Retinal pigment epithelial cell (primary cell): ENCODE data around the gene ACSL3.
"Not testable (repeated sequence)": the region's sequence is repeated elsewhere in the genome, so short reads cannot be mapped to it uniquely, and the experiment has no call there.

ENCODE experiments used
- DNase-seq: peaks from one replicate; pipeline ENCODE4 v3.0.0-alpha.2; 2010; ENCODE audit warnings: low read depth
- H3K4me3 ChIP-seq: 2 replicates; pipeline ENCODE4 v1.5.1; 2011; ENCODE audit warnings: mild to moderate bottlenecking, low read length, control low read depth, moderate library complexity
- TF ChIP-seq, protein P1 (sequence below): conservative IDR thresholded peaks from 2 replicates; pipeline ENCODE4 v1.5.1; 2011; ENCODE audit warnings: low read depth, low read length, control low read depth, inconsistent platforms

The ACSL3 gene

DNA sequence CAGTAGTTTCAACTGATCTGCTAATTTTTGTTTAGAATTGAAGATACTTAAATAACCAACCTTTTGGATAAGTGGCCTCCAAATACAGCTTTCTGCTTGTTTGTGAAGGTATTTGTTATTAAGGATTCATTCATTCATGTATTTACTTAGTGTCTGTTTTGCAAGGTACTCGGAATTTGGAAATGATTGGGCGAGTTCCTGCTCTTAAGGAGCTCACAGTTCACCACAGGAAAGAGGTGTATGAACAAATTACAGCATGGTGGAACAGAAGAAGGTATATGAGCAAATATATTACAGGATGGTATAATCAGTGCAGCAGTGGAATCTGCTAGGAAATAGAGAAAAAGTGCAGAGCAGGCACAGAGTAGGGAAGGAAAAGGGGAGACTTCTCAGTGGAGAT, 4.5 kb downstream of the ACSL3 start:
- no peak for DNase-seq
- no peak overlapping the region for H3K4me3 ChIP-seq
- TF ChIP-seq, protein P1, sequence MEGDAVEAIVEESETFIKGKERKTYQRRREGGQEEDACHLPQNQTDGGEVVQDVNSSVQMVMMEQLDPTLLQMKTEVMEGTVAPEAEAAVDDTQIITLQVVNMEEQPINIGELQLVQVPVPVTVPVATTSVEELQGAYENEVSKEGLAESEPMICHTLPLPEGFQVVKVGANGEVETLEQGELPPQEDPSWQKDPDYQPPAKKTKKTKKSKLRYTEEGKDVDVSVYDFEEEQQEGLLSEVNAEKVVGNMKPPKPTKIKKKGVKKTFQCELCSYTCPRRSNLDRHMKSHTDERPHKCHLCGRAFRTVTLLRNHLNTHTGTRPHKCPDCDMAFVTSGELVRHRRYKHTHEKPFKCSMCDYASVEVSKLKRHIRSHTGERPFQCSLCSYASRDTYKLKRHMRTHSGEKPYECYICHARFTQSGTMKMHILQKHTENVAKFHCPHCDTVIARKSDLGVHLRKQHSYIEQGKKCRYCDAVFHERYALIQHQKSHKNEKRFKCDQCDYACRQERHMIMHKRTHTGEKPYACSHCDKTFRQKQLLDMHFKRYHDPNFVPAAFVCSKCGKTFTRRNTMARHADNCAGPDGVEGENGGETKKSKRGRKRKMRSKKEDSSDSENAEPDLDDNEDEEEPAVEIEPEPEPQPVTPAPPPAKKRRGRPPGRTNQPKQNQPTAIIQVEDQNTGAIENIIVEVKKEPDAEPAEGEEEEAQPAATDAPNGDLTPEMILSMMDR, result no peak

DNA sequence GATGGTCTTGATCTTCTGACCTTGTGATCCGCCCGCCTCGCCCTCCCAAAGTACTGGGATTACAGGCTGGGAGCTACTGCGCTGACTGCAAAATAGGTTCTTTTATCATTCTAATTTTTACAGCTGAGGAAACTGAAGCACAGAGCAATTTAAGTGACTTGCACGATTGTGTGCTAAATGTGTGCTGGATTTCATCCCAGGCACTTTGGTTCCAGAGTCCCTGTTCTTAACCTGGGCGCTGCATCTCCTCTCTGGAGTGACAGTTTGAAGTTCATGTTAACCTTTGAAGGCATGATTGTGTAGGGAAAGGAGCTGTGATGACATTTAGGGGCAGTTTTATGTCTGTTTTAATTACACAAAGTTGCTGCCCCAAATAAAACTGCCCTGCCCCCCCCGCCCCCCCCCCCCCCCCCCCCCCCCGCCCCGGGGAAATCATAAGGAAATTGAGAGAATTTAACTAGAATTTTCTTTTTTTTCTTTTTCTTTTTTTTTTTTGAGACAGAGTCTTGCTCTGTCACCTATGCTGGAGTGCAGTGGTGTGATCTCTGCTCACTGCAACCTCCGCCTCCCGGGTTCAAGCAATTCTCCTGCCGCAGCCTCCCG, 5.6 kb downstream of the ACSL3 start:
- DNase-seq, result no peak
- no peak overlapping the region for H3K4me3 ChIP-seq
- TF ChIP-seq, protein P1, result no peak

DNA sequence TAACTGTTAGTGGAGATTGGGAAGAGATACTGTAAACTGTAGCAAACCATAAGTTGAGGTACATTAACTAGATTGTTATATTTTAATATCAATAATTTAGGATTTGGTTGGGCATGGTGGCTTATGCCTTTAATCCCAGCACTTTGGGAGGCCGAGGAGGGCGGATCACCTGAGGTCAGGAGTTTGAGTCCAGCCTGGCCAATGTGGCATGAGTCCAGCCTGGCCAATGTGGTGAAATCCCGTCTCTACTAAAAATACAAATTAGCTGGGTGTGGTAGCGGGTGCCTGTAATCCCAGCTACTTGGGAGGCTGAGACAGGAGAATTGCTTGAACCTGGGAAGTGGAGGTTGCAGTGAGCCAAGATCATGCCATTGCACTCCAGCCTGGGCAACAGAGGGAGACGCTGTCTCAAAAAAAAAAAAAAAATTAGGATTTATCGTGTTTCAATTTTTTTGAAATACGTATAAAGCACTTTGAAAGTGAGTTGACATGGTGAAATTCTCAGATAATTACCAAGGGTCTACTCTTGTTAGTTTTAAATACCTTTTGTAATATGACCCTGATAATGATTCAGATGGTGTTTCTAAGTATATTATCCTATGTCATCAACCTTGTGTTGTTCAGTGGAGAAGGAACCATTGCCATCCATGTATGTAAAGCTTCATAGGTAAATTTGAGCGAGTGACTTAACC, 7.9 kb downstream of the ACSL3 start:
- H3K4me3 ChIP-seq, DNase-seq: not testable (repeated sequence)

DNA sequence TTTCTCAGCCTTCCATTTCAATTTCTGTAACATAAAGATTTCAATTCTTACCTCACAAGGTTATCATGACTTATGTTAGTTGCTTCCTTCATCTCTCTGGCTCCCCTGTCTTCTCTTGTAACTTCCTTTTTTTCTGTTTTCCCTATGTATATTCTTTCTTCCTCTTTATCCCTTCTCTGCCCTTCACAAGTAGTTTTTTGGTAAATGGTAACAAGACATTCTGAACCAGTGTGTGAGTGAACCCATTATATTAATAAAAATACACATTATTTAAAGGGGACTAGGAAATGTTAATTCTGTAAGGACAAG, 8.4 kb downstream of the ACSL3 start:
- DNase-seq, result no peak
- no peak overlapping the region for H3K4me3 ChIP-seq
- TF ChIP-seq, protein P1, result no peak

DNA sequence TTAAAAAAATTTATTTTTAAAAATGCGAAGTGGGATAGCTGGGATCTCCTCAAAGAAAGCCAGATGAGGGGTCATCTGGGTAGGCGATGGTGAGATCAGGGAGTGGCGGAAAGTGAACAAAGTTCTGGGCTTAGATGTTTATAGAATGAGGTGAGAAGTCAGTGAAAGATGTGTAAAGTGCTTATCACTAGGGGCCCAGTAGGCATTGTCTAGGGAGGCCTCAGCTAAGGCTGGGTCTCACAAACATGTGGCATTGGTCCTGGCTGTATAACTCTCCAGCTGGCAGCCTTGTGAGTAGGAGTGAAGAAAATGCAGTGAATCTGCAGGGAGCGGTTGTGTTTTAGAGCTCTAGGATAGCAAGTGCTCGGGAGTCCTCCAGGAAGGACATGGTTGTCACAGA, 10.5 kb downstream of the ACSL3 start:
- H3K4me3 ChIP-seq, result no peak overlapping the region
- TF ChIP-seq, protein P1, result no peak
- DNase-seq, result no peak

DNA sequence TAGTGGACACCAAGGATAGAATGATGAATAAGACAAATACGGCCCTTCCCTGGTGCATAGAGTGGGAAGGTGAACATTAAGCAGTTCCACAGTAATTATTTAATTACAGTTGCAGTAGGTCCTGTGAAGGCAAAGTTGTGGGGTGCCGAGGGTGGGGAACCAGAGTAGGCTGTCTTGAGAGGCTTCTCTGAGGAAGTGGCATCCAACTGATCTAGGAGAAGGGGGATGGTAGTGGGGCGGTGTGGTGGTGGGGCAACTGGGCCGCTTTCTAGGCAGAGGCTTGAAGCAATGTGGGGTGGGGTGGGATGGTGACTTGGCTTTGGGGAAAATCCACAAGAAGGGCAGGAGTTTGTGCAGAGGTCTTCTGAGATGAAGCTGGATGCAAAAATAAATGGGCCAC, 11.7 kb downstream of the ACSL3 start:
- no peak overlapping the region for H3K4me3 ChIP-seq
- DNase-seq, result no peak
- TF ChIP-seq, protein P1, result no peak

DNA sequence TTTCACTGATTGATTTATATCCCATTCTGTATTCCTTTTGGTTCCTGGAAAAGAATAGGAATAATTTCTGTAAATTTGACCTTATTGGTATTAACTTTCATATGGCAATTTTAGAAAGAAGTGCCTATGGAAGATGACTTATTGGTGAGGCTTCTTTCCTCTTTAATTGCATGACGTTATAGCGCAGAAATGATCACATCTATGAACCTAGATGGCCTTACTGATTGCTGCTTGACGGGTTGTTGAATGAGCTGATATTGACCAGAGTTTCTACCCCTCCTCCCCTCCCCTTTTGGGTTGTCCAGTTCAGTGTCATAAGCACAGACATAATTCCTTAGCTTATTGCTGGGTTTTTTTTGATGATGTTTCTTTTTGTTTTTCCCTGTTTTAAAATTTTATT, 14.6 kb downstream of the ACSL3 start:
- TF ChIP-seq, protein P1, result no peak
- no peak overlapping the region for H3K4me3 ChIP-seq
- DNase-seq, result no peak
